Cardiac fibroblast (primary cell): ENCODE results near the gene CDH8.

Experiments used
- DNase-seq, 2 donors: peaks; one replicate each; pipeline versions ENCODE4 v3.0.0 to v3.0.0-alpha.2; 2010; ENCODE audit warnings: low read depth in 2 of 2
- H3K4me3 ChIP-seq, 2 donors: replicated peaks in 1 of 2; 1 replicate in 1 of 2; 2 replicates in 1 of 2; pipeline ENCODE4 v1.5.1; 2011; ENCODE audit warnings: low read depth in 2 of 2, low read length in 2 of 2, mild to moderate bottlenecking in 2 of 2, moderate library complexity in 1 of 2
- TF ChIP-seq, protein P1 (sequence below): IDR thresholded peaks from one replicate; pipeline ENCODE4 v1.5.1; 2011; ENCODE audit warnings: low read depth, mild to moderate bottlenecking, low read length, inconsistent platforms

CDH8 gene

DNA sequence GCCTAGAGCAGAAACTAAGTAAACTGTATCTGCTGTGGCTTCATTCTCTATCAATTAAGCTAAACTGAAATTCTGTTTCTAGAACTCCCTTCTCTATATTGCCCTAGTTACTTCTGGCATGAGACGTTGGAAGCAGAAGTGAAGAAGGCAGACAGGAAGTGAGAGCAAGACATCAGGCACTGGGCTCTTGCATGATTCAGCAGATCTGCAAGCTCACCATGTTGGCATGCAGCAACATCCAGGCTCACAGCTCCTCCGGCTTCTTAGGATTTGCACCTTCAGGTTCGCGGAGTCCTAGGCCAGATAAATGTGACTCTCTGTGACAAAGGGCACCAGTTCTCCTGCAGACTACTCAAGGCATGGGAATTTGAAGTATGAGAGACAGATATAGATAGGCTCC lies 148.3 kb downstream of the CDH8 start:
- TF ChIP-seq, protein P1, sequence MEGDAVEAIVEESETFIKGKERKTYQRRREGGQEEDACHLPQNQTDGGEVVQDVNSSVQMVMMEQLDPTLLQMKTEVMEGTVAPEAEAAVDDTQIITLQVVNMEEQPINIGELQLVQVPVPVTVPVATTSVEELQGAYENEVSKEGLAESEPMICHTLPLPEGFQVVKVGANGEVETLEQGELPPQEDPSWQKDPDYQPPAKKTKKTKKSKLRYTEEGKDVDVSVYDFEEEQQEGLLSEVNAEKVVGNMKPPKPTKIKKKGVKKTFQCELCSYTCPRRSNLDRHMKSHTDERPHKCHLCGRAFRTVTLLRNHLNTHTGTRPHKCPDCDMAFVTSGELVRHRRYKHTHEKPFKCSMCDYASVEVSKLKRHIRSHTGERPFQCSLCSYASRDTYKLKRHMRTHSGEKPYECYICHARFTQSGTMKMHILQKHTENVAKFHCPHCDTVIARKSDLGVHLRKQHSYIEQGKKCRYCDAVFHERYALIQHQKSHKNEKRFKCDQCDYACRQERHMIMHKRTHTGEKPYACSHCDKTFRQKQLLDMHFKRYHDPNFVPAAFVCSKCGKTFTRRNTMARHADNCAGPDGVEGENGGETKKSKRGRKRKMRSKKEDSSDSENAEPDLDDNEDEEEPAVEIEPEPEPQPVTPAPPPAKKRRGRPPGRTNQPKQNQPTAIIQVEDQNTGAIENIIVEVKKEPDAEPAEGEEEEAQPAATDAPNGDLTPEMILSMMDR: no peak
- H3K4me3 ChIP-seq: no peak overlapping the region

DNA sequence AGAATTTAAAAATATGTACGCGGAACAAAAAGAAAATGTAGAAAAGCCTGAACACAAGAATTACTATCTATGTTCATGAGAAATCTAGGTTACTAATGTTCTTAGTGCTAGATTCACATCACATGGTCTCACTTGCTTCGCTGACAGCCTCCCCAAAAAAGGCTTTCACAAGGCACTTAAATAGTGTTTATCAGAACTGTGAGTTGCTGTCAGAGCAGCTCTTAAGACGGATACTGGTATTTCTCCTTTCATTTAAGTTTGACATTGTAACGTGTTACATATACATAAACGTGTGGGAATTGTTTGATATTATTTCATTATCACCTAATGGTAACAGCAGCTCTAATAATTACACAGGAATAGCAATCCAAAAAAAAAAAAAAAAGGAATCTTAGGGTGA lies 150.9 kb downstream of the CDH8 start:
- no peak overlapping the region for H3K4me3 ChIP-seq
- no peak for DNase-seq
- TF ChIP-seq, protein P1: no peak

More for the DNA sequence above, 148.3 kb downstream of the CDH8 start:
- peak; percentile 11 to 72 for DNase-seq

DNA sequence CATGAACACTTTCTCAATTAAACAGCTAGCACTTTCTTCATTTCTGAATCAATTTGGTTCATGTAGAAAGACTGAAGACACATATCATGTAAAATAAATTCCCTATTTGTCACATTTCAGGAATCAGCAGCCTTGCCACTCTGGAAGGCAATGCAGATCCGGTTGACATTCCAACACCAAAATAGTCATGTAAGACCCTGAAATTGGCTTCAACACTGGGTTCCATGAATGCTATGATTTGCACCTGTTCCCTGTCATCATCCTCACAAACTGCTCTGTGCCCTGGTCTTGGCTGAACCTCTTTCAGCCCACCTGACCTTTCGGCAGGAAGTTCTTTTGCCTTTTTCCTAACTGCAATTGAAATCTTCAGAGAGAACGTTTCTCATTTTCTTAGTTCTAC lies 156.9 kb downstream of the CDH8 start:
- TF ChIP-seq, protein P1: no peak
- H3K4me3 ChIP-seq: no peak overlapping the region
- DNase-seq: no peak

DNA sequence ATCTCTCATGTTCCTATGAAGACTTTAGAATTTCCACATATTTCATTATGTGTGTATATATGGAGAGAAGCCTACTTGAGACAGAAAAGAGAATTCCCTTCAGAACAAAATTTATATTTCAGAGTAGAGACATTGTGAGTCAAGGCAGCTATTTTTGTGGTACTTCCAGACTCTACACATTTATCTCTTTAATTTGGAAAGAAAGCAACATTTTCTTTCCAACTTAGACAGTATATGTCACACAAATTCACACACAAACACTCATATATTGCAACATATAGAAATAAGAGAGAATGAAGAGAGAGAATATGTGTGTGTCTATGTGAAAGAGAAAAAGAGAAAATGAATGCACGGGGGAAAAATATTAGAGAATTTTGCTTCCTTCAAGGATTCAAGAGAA lies 158.8 kb downstream of the CDH8 start:
- TF ChIP-seq, protein P1: no peak

DNA sequence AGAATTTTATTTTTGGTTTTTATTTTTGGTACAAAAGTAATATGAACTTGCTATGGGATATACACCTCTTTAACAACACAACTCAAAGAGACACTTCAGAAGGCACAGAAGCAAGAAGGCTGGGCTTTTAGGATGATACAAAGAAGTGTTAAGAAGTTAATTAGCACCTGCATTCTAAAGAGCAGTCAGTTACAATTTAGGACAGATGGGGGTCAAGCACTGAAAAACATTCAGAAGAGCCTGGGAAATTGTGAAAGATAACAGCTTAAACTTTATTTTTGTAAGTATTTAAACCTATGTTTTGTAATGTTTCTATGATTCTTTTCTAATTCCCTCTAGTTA lies 163.5 kb downstream of the CDH8 start:
- DNase-seq: no peak
- TF ChIP-seq, protein P1: no peak
- no peak overlapping the region for H3K4me3 ChIP-seq

More for the DNA sequence above, 158.8 kb downstream of the CDH8 start:
- DNase-seq: no peak
- H3K4me3 ChIP-seq: no peak overlapping the region

DNA sequence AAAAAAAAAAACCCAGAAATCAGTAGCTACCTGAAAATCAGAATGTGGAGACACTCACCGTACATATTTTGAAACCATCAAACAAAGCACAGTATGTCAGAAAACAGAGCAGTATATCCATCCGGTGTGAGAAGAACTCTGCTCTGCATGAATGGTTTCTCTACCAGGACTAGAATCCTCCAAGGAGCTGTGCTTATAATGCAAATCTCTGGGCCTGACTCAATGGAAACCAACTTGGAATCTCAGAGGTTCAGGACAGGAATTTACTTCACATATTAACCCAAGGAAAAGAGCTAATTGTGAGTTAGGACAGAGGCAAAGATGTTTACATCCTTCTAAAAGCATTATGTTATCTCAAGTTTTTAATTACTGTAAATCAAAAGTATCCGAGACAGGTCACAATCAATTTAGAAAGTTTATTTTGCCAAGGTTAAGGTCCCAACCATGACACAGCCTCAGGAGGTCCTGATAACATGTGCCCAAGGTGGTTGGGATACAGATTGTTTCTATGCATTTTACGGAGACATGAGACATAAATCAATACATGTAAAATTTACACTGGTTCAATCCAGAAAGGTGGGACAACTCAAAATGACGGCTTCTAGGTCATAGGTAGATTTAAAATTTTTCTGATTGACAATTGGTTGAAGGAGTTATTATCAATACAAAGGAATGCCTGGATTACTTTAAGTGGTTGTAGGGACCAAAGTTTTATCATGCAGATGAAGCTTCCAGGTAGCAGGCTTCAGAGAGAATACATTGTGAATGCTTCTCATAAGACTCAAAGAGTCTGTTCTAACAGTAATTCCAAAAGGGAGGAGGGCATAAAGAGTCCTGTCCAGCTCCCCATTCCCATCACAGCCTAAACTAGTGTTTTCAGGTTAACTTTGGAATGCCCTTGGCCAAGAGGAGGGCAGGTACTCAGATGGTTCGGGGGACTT lies 164.1 kb downstream of the CDH8 start:
- DNase-seq: no peak
- TF ChIP-seq, protein P1: no peak
- H3K4me3 ChIP-seq: no peak overlapping the region
